AG09309 (cell line): ENCODE data around the gene EXOSC6.
"Not testable (repeated sequence)": the region's sequence is repeated elsewhere in the genome, so short reads cannot be mapped to it uniquely, and the experiment has no call there.

ENCODE experiments used
- DNase-seq: peaks from one replicate; pipeline ENCODE4 v3.0.0-alpha.2; 2010; ENCODE audit warnings: low read depth
- H3K4me3 ChIP-seq: 2 replicates; pipeline ENCODE4 v1.5.1; 2011; ENCODE audit warnings: mild to moderate bottlenecking, low read depth, low read length, moderate library complexity; ENCODE audit not compliant: control insufficient read depth
- CTCF ChIP-seq: IDR thresholded peaks from 2 replicates; pipeline ENCODE4 v1.5.1; 2011; ENCODE audit warnings: mild to moderate bottlenecking, low read depth, low read length, inconsistent platforms; ENCODE audit not compliant: insufficient read depth, control insufficient read depth; ENCODE audit errors: missing control alignments

Gene EXOSC6

GRCh38 chr16:70251629-70252354 is at the start of gene EXOSC6:
Gene EXOSC6 (minus strand): TSS chr16:70251940. CDS start chr16:70251900, 40 bp downstream.
- H3K4me3 ChIP-seq, result peak within 1 kb of the TSS; percentile 23
- peak; percentile 92 for TF ChIP-seq CTCF
- peak; percentile 53 for DNase-seq

- H3K4me3 ChIP-seq, result no peak overlapping the region
- TF ChIP-seq CTCF, result no peak
- DNase-seq, result no peak
Measured at GRCh38 chr16:70301121-70301520, 49.4 kb upstream of the EXOSC6 start.

- DNase-seq, result no peak
- no peak for TF ChIP-seq CTCF
Measured at GRCh38 chr16:70298988-70299938, 47.5 kb upstream of the EXOSC6 start, which contains the start of gene DDX19B. Gene DDX19B (plus strand): TSS chr16:70299186. CDS start chr16:70299298, 112 bp downstream.

GRCh38 chr16:70295634-70296033 is 43.9 kb upstream of the EXOSC6 start:
- H3K4me3 ChIP-seq, result no peak overlapping the region
- no peak for TF ChIP-seq CTCF
- no peak for DNase-seq

More at GRCh38 chr16:70298988-70299938, 47.5 kb upstream of the EXOSC6 start, which contains the start of gene DDX19B:
- peak within 1 kb of the TSS; percentile 100 for H3K4me3 ChIP-seq

GRCh38 chr16:70294385-70295025 is 42.8 kb upstream of the EXOSC6 start:
- no peak overlapping the region for H3K4me3 ChIP-seq
- DNase-seq, result no peak
- TF ChIP-seq CTCF, result no peak

GRCh38 chr16:70292148-70292547 is 40.4 kb upstream of the EXOSC6 start:
- not testable (repeated sequence) for DNase-seq, H3K4me3 ChIP-seq
